Endothelial cell of umbilical vein (primary cell): ENCODE data around the gene BIK. TPM values are rescaled to one million over a fixed set of nuclear protein-coding genes. Genes with fewer than 3 reads are reported as not detected.

Experiments used
- BruUV-seq: library from RNA; stranded (reverse); fragments of 400-500 nt; replicated peaks from 2 replicates; lab custom pipeline; 2021; lab: Mats Ljungman, UMichigan
- CTCF ChIA-PET: fragments of 300-600, 350-600 bp; sonication (Branson Sonifier 250); formaldehyde crosslinking; loops from one replicate; lab custom pipeline; 2021; ENCODE audit warnings: antibody characterized with exemption, inconsistent platforms; lab: Charles Lee
- POLR2A ChIA-PET: fragments of 300-600, 350-600 bp; sonication (Branson Sonifier 250); formaldehyde crosslinking; loops from one replicate; lab custom pipeline; 2021; ENCODE audit warnings: antibody characterized with exemption, inconsistent platforms; lab: Charles Lee
- DNase-seq: peaks from one replicate; pipeline ENCODE4 v3.0.0-alpha.2; 2011; ENCODE audit warnings: low read depth, low spot score
- FAIRE-seq: peaks from 2 replicates; lab custom pipeline; 2011; peaks lifted over from hg19 to GRCh38; lab: Jason Lieb, UNC
- H2AFZ ChIP-seq: 2 replicates; pipeline ENCODE4 v1.6.0; 2012; ENCODE audit warnings: low read depth, low read length, control low read depth, inconsistent platforms
- H3K27ac ChIP-seq: 2 replicates; pipeline ENCODE4 v1.5.1; 2011; ENCODE audit warnings: low read depth, mild to moderate bottlenecking, control low read depth, low read length, moderate library complexity; ENCODE audit not compliant: insufficient read depth
- H3K27me3 ChIP-seq, 2 experiments: 2 replicates each; pipeline versions ENCODE4 v1.6.0 to v1.6.1; 2011; ENCODE audit warnings: low read length in 2 of 2, mixed read lengths in 1 of 2; ENCODE audit not compliant: control insufficient read depth in 2 of 2, insufficient read depth in 2 of 2
- H3K36me3 ChIP-seq, 2 experiments: 2 replicates in 1 of 2; 3 replicates in 1 of 2; pipeline ENCODE4 v1.5.1; 2011; ENCODE audit warnings: low read length in 2 of 2, mild to moderate bottlenecking in 1 of 2, moderate library complexity in 1 of 2; ENCODE audit not compliant: control insufficient read depth in 2 of 2, insufficient read depth in 2 of 2; ENCODE audit errors: extremely low read depth in 1 of 2
- H3K4me1 ChIP-seq: 3 replicates; pipeline ENCODE4 v1.5.1; 2011; ENCODE audit warnings: mild to moderate bottlenecking, low read length; ENCODE audit not compliant: control insufficient read depth, insufficient read depth; ENCODE audit errors: extremely low read depth
- H3K4me2 ChIP-seq: 2 replicates; pipeline ENCODE4 v1.6.1; 2011; ENCODE audit warnings: low read length, control low read depth, mixed read lengths; ENCODE audit not compliant: insufficient read depth
- H3K4me3 ChIP-seq, 3 experiments: fragments of 200-600 bp in 1 of 3; sonication (generic), shearing (Covaris generic) in 1 of 3; replicated peaks in 1 of 3; 2 replicates each; pipeline ENCODE4 v1.5.1; 2011 to 2016; ENCODE audit warnings: control low read depth in 3 of 3, low read length in 3 of 3, mild to moderate bottlenecking in 2 of 3, inconsistent platforms in 1 of 3, low read depth in 1 of 3, moderate library complexity in 1 of 3; ENCODE audit not compliant: insufficient read depth in 1 of 3
- H3K79me2 ChIP-seq: 2 replicates; pipeline ENCODE4 v1.6.0; 2012; ENCODE audit warnings: low read length, inconsistent platforms; ENCODE audit not compliant: control insufficient read depth, insufficient read depth
- H3K9ac ChIP-seq: replicated peaks from 2 replicates; pipeline ENCODE3; 2011; ENCODE audit warnings: low read length, control low read depth; ENCODE audit not compliant: insufficient read depth; ENCODE audit errors: extremely low read depth
- H3K9me1 ChIP-seq: replicated peaks from 3 replicates; pipeline ENCODE4 v1.6.0; 2011; ENCODE audit warnings: mild to moderate bottlenecking, low read length; ENCODE audit not compliant: control insufficient read depth, insufficient read depth; ENCODE audit errors: extremely low read depth
- H3K9me3 ChIP-seq: replicated peaks from 2 replicates; pipeline ENCODE4 v1.5.1; 2012; ENCODE audit warnings: low read length, inconsistent platforms; ENCODE audit not compliant: control insufficient read depth, insufficient read depth
- H4K20me1 ChIP-seq: replicated peaks from 2 replicates; pipeline ENCODE3; 2011; ENCODE audit warnings: mild to moderate bottlenecking, low read length; ENCODE audit not compliant: control insufficient read depth, insufficient read depth; ENCODE audit errors: extremely low read depth
- CTCF ChIP-seq, 2 donors: IDR thresholded peaks; 1 replicate in 1 of 2; 2 replicates in 1 of 2; pipeline ENCODE4 v1.5.1; 2011; ENCODE audit warnings: low read length in 2 of 2, mild to moderate bottlenecking in 2 of 2, moderate library complexity in 2 of 2, control low read depth in 1 of 2, inconsistent platforms in 1 of 2, low read depth in 1 of 2; ENCODE audit not compliant: insufficient read depth in 1 of 2; ENCODE audit errors: extremely low read depth in 1 of 2
- EZH2 ChIP-seq: IDR thresholded peaks from 2 replicates; pipeline ENCODE4 v1.6.1; 2012; ENCODE audit warnings: borderline replicate concordance, low read depth, mild to moderate bottlenecking, moderate library complexity, low read length, inconsistent platforms; ENCODE audit not compliant: severe bottlenecking
- FOS ChIP-seq: IDR thresholded peaks from 2 replicates; pipeline ENCODE4 v1.6.1; 2011; ENCODE audit warnings: mild to moderate bottlenecking, low read length, moderate library complexity, borderline replicate concordance; ENCODE audit not compliant: insufficient read depth
- GATA2 ChIP-seq: IDR thresholded peaks from 2 replicates; pipeline ENCODE4 v1.7.0; 2011; ENCODE audit warnings: low read depth, mild to moderate bottlenecking, moderate library complexity, mixed read lengths, low read length; ENCODE audit not compliant: insufficient read length, insufficient read depth
- JUN ChIP-seq: IDR thresholded peaks from 2 replicates; pipeline ENCODE4 v1.6.1; 2011; ENCODE audit warnings: borderline replicate concordance, low read depth; ENCODE audit not compliant: insufficient read length, insufficient read depth
- MAX ChIP-seq: IDR thresholded peaks from 2 replicates; pipeline ENCODE4 v1.6.1; 2011; ENCODE audit not compliant: insufficient read depth, insufficient read length
- MYC ChIP-seq: IDR thresholded peaks from one replicate; pipeline ENCODE4 v1.6.1; 2011; ENCODE audit warnings: mild to moderate bottlenecking, low read depth, low read length
- POLR2A ChIP-seq: IDR thresholded peaks from 2 replicates; pipeline ENCODE4 v1.6.1; 2012; ENCODE audit warnings: low read depth, mild to moderate bottlenecking, control low read depth, low read length
- POLR2AphosphoS5 ChIP-seq: IDR thresholded peaks from 2 replicates; pipeline ENCODE4 v1.6.1; 2012; ENCODE audit warnings: low read depth, mild to moderate bottlenecking, control low read depth, low read length, moderate library complexity; ENCODE audit not compliant: insufficient read depth
- dilution Hi-C: fragments of 300-500 bp; cut with MboI; formaldehyde crosslinking; loops from one replicate; pipeline ENCODE4 v1.15.0; 2019; ENCODE audit warnings: low sequenced_read_pairs; ENCODE audit not compliant: extremely low pct_ligation_motif_present
- intact Hi-C: fragments of 100-400 bp; cut with micrococcal nuclease; formaldehyde crosslinking; loops from one replicate; pipeline ENCODE4 v1.10.0; 2022
- polyA plus RNA-seq, 4 experiments: library from polyadenylated mRNA; depleted of rRNA in 3 of 4; stranded (reverse) in 3 of 4; unstranded in 1 of 4; fragments of >200 nt; gene quantifications; 2 replicates each; pipeline versions ENCODE4 v1.2.1 to v1.2.3, GENCODE V29; 2011 to 2012; ENCODE audit warnings: missing spikeins in 1 of 4
- total RNA-seq: library from RNA; stranded (reverse); gene quantifications from 2 replicates; pipeline ENCODE4 v1.2.3, GENCODE V29; 2021

The BIK gene
- total and polyA plus RNA-seq, 2 donors (not counting 3 experiments of a cell fraction or from before 2014, with no cell fraction given) = 0.49 to 0.95 TPM

DNA sequence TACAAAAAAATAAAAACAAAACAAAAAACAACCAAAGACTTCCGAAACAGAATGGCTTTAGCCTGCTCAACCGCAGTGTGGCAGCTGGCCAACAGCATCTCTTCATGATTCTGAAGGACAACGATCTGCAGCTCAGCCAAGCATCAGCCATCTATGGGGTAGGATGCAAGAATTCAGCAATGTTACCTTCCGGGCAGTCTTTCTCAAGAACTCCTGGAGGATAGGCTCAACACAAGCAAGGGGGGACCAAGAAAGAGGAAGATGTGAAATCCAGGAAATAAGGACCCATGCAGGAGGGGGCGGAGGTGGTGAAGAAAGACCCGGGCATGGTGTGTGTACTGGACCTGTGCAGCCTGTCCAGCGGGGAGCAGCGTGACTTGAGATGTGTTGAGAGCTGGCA is 37.3 kb downstream of the BIK start:
- H4K20me1 ChIP-seq = no peaks in the 10 kb centered on the region
- DNase-seq = no peak
- intact Hi-C loops = no loop called here
- no peaks in the 10 kb centered on the region for H3K27me3 ChIP-seq
- no peak for FAIRE-seq
- H3K9ac ChIP-seq = no peak overlapping the region
- H3K27ac ChIP-seq = no peak overlapping the region
- POLR2A ChIA-PET = no interaction called here
- H3K9me1 ChIP-seq = no peaks in the 10 kb centered on the region
- peaks cover 7% of the 10 kb centered on the region for H3K4me1 ChIP-seq
- dilution Hi-C loops = no loop called here
- CTCF ChIA-PET = interaction anchor here (0.8 kb wide), 1 partner anchor 11 kb away, joined by 4 read pairs; no protein-coding TSS in a partner anchor
- no peak overlapping the region for H3K4me3 ChIP-seq
- H2AFZ ChIP-seq = no peak overlapping the region
- H3K9me3 ChIP-seq = no peaks in the 10 kb centered on the region
- H3K4me2 ChIP-seq = no peak overlapping the region
- TF ChIP-seq FOS = no peak
- no peak for TF ChIP-seq MAX
- no peak for TF ChIP-seq POLR2A
- TF ChIP-seq EZH2 = no peak
- TF ChIP-seq GATA2 = no peak
- no peak for TF ChIP-seq MYC
- no peak for TF ChIP-seq POLR2AphosphoS5
- TF ChIP-seq CTCF (IDR thresholded peaks at IDR 0.05; ENCODE audit: extremely low read depth in 1 of 2, insufficient read depth in 1 of 2, low read depth in 1 of 2, low read length in 2 of 2) = no peak
- TF ChIP-seq JUN = no peak
- no TSS peak for BruUV-seq
- no peaks in the 10 kb centered on the region for H3K36me3 ChIP-seq
- H3K79me2 ChIP-seq = peaks cover 18% of the 10 kb centered on the region
